Keratinocyte (primary cell): ENCODE measurements around the gene SIAH2. TPM values are rescaled to one million over a fixed set of nuclear protein-coding genes. Genes with fewer than 3 reads are reported as not detected.

Experiments used
- DNase-seq: peaks from one replicate; pipeline ENCODE4 v3.0.0-alpha.2; 2011; ENCODE audit warnings: low read depth, missing footprints, low spot score
- FAIRE-seq: peaks from 2 replicates; lab custom pipeline; 2011; peaks lifted over from hg19 to GRCh38; lab: Jason Lieb, UNC
- H2AFZ ChIP-seq: 2 replicates; pipeline ENCODE4 v1.6.0; 2012; ENCODE audit warnings: low read length, control low read depth, inconsistent platforms; ENCODE audit not compliant: control insufficient read depth
- H3K27ac ChIP-seq: 2 replicates; pipeline ENCODE4 v1.5.1; 2011; ENCODE audit warnings: low read length; ENCODE audit not compliant: control insufficient read depth, insufficient read depth
- H3K27me3 ChIP-seq: 3 replicates; pipeline ENCODE4 v1.6.0; 2011; ENCODE audit warnings: low read length; ENCODE audit not compliant: control insufficient read depth, insufficient read depth; ENCODE audit errors: extremely low read depth
- H3K36me3 ChIP-seq, 2 experiments: 2 replicates in 1 of 2; 3 replicates in 1 of 2; pipeline ENCODE4 v1.5.1; 2011; ENCODE audit warnings: low read length in 2 of 2, mild to moderate bottlenecking in 1 of 2; ENCODE audit not compliant: control insufficient read depth in 2 of 2, insufficient read depth in 2 of 2; ENCODE audit errors: extremely low read depth in 1 of 2
- H3K4me1 ChIP-seq: 3 replicates; pipeline ENCODE4 v1.5.1; 2011; ENCODE audit warnings: low read length; ENCODE audit not compliant: control insufficient read depth, insufficient read depth; ENCODE audit errors: extremely low read depth
- H3K4me2 ChIP-seq: 3 replicates; pipeline ENCODE4 v1.6.0; 2011; ENCODE audit warnings: low read depth, low read length; ENCODE audit not compliant: control insufficient read depth, insufficient read depth; ENCODE audit errors: extremely low read depth
- H3K4me3 ChIP-seq, 3 experiments: fragments of 200-600 bp in 1 of 3; sonication (generic) in 1 of 3; 2 replicates in 2 of 3; 3 replicates in 1 of 3; pipeline ENCODE4 v1.5.1; 2011 to 2016; ENCODE audit warnings: low read length in 3 of 3, mild to moderate bottlenecking in 3 of 3, control low read depth in 2 of 3, inconsistent platforms in 1 of 3, low read depth in 1 of 3, mixed read lengths in 1 of 3, mixed run types in 1 of 3, moderate library complexity in 1 of 3; ENCODE audit not compliant: control insufficient read depth in 2 of 3, insufficient read depth in 2 of 3; ENCODE audit errors: extremely low read depth in 1 of 3
- H3K79me2 ChIP-seq: 2 replicates; pipeline ENCODE4 v1.6.0; 2012; ENCODE audit warnings: low read length; ENCODE audit not compliant: control insufficient read depth, insufficient read depth
- H3K9ac ChIP-seq: 3 replicates; pipeline ENCODE4 v1.6.0; 2011; ENCODE audit warnings: low read length; ENCODE audit not compliant: control insufficient read depth, insufficient read depth; ENCODE audit errors: extremely low read depth
- H3K9me1 ChIP-seq: 3 replicates; pipeline ENCODE4 v1.6.0; 2011; ENCODE audit warnings: low read length; ENCODE audit not compliant: control insufficient read depth, insufficient read depth; ENCODE audit errors: extremely low read depth
- H3K9me3 ChIP-seq: 2 replicates; pipeline ENCODE4 v1.5.1; 2012; ENCODE audit warnings: low read depth, low read length; ENCODE audit not compliant: control insufficient read depth
- H4K20me1 ChIP-seq: 3 replicates; pipeline ENCODE4 v1.6.0; 2011; ENCODE audit warnings: low read length; ENCODE audit not compliant: control insufficient read depth, insufficient read depth; ENCODE audit errors: extremely low read depth
- CTCF ChIP-seq, 3 experiments: IDR thresholded peaks in 1 of 3; conservative IDR thresholded peaks in 1 of 3; optimal IDR thresholded peaks in 1 of 3; 2 replicates in 2 of 3; 3 replicates in 1 of 3; pipeline versions ENCODE3 to v1.5.1; 2011; ENCODE audit warnings: low read length in 3 of 3, mild to moderate bottlenecking in 3 of 3, moderate library complexity in 2 of 3, control low read depth in 1 of 3, inconsistent platforms in 1 of 3; ENCODE audit not compliant: insufficient read depth in 2 of 3; ENCODE audit errors: extremely low read depth in 1 of 3
- EZH2 ChIP-seq: IDR thresholded peaks from one replicate; pipeline ENCODE4 v1.6.1; 2012; ENCODE audit warnings: inconsistent platforms, mild to moderate bottlenecking, low read length, moderate library complexity
- dilution Hi-C: fragments of 300-500 bp; cut with MboI; formaldehyde crosslinking; loops from one replicate; pipeline ENCODE4 v1.7.0; 2020; ENCODE audit warnings: low sequenced_read_pairs; ENCODE audit not compliant: extremely low pct_ligation_motif_present
- polyA plus RNA-seq, 5 experiments: library from polyadenylated mRNA; depleted of rRNA in 3 of 5; stranded (reverse) in 3 of 5; stranded (forward) in 1 of 5; unstranded in 1 of 5; fragments of >200 nt; gene quantifications; 1 replicate in 1 of 5; 2 replicates in 3 of 5; 3 replicates in 1 of 5; pipeline versions ENCODE4 v1.2.1 to v1.2.3, GENCODE V29; 2011 to 2012; ENCODE audit warnings: missing spikeins in 2 of 5, low read depth in 1 of 5, low replicate concordance in 1 of 5

The SIAH2 gene
- polyA plus RNA-seq, 1 donor (not counting 4 experiments of a cell fraction or from before 2014, with no cell fraction given) = 44.8 TPM

GRCh38 chr3:150743508-150743907 is 19.5 kb downstream of the SIAH2 start:
- DNase-seq = peak; percentile 79
- H3K4me3 ChIP-seq = peak overlapping the region in 1 of 3 experiments; percentile 19
- no peak for TF ChIP-seq EZH2
- no peak for TF ChIP-seq CTCF (optimal IDR thresholded peaks at IDR 0.05 in 1 of 3, IDR thresholded peaks at IDR 0.05 in 1 of 3, conservative IDR thresholded peaks at IDR 0.05 in 1 of 3; ENCODE audit: extremely low read depth in 1 of 3, insufficient read depth in 2 of 3, low read length in 3 of 3)

DNA sequence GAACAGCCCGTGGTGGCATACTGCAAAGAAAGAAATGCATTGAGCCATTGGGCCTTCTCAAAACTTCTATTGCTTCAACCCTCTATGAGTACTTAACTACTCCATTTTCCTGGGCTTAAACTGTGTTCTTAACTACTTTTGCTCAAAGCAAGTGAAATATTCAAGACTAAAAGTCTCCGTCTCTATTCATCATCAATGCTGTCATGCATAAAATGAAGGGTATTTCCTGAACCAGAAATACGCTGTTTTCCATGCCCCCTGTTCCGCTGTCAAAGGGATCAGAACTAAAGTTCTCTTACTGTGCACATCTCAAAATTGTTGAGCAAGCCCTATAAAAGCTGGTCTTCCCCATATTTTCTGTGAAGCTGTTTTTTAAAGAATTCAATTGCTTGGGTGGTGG is 20.3 kb downstream of the SIAH2 start:
- DNase-seq = no peak
- H3K9ac ChIP-seq = no peak overlapping the region
- H3K4me2 ChIP-seq = no peak overlapping the region
- H4K20me1 ChIP-seq = no peaks in the 10 kb centered on the region
- H3K9me3 ChIP-seq = no peaks in the 10 kb centered on the region
- TF ChIP-seq EZH2 (no peak), CTCF (optimal IDR thresholded peaks at IDR 0.05 in 1 of 3, IDR thresholded peaks at IDR 0.05 in 1 of 3, conservative IDR thresholded peaks at IDR 0.05 in 1 of 3; ENCODE audit: extremely low read depth in 1 of 3, insufficient read depth in 2 of 3, low read length in 3 of 3) (no peak)
- peaks cover 51% of the 10 kb centered on the region for H3K79me2 ChIP-seq
- peaks cover 45% of the 10 kb centered on the region for H3K4me1 ChIP-seq
- no peak for FAIRE-seq
- H2AFZ ChIP-seq = no peak overlapping the region
- no peaks in the 10 kb centered on the region for H3K27me3 ChIP-seq
- H3K4me3 ChIP-seq = no peak overlapping the region
- H3K27ac ChIP-seq = peak overlapping the region; percentile 87
- H3K9me1 ChIP-seq = no peaks in the 10 kb centered on the region
- H3K36me3 ChIP-seq = peaks cover 11 to 12% of the 10 kb centered on the region in 2 experiments
- dilution Hi-C loops = no loop called here

More at GRCh38 chr3:150743508-150743907, 19.5 kb downstream of the SIAH2 start:
- peak; percentile 90 for FAIRE-seq
- Histone ChIP-seq H2AFZ (no peak overlapping the region), H3K27ac (peak overlapping the region; percentile 87), H4K20me1 (no peaks in the 10 kb centered on the region), H3K4me2 (peak overlapping the region; percentile 58), H3K9me1 (no peaks in the 10 kb centered on the region), H3K9ac (peak overlapping the region; percentile 63), H3K79me2 (peaks cover 58% of the 10 kb centered on the region), H3K9me3 (no peaks in the 10 kb centered on the region), H3K4me1 (peaks cover 36% of the 10 kb centered on the region), H3K27me3 (no peaks in the 10 kb centered on the region), H3K36me3 (peaks cover 11 to 12% of the 10 kb centered on the region in 2 experiments)
- dilution Hi-C loops = no loop called here
